ENCODE measurements around the gene TEC. TPM values are rescaled to one million over a fixed set of nuclear protein-coding genes. Genes with fewer than 3 reads are reported as not detected.

TEC gene
- total and polyA plus RNA-seq, 9 of the 15 experiments (the other 6 are each of a cell fraction or from before 2014, with no cell fraction given) = 5.3 to 14.7 (median 8.8) TPM

- no peak for ATAC-seq
- Histone ChIP-seq H3K36me3 (ENCODE audit: control insufficient read depth, insufficient read depth, low read length) (peaks cover 10% of the 10 kb centered on the region), H3K4me1 (replicated peaks in 1 of 2; ENCODE audit: control insufficient read depth in 2 of 2, insufficient read depth in 2 of 2, low read length in 2 of 2) (peaks cover 0 to 17% of the 10 kb centered on the region in 2 experiments; a peak in 2 of 5 replicates), H3K9me1 (ENCODE audit: control insufficient read depth, insufficient read depth, low read length) (peaks cover 3% of the 10 kb centered on the region), H3K4me3 (no peak overlapping the region), H3K9ac (ENCODE audit: insufficient read depth in 1 of 2, low read depth in 2 of 2, low read length in 2 of 2) (no peak overlapping the region), H4K20me1 (replicated peaks; ENCODE audit: control insufficient read depth, insufficient read depth, low read length) (no peaks in the 10 kb centered on the region), H3K9me3 (replicated peaks; ENCODE audit: control insufficient read depth, insufficient read depth, low read depth, low read length) (no peaks in the 10 kb centered on the region), H3K4me2 (ENCODE audit: insufficient read depth, low read length) (no peak overlapping the region), H2AFZ (ENCODE audit: low read depth, low read length) (no peak overlapping the region), H3K79me2 (ENCODE audit: control insufficient read depth, insufficient read depth, low read length) (peaks cover 17% of the 10 kb centered on the region; the same call in 2 of the 3 replicates), H3K27ac (ENCODE audit: extremely low read depth, low read depth, low read length) (no peak overlapping the region), H3K27me3 (ENCODE audit: control insufficient read depth in 2 of 2, insufficient read depth in 2 of 2, low read length in 2 of 2) (no peaks in the 10 kb centered on the region)
- 43% methylated on average over 3 of the region's 3 CpGs for WGBS (ENCODE audit: insufficient coverage, low coverage, missing lambda C conversion rate)
- ChIA-PET POLR2A (interaction anchor here (1.1 kb wide), 2 partner anchors 19 to 23 kb away, joined by 3 read pairs; no protein-coding TSS in a partner anchor), CTCF (ENCODE audit: low intra/inter-chr PET ratio) (no interaction called here)
- in situ Hi-C loops (cut with MboI) = no loop called here
- FAIRE-seq = no peak
- no peak for DNase-seq (ENCODE audit: extremely low read depth in 1 of 4, low spot score in 3 of 4)
- intact Hi-C loops (cut with micrococcal nuclease) = no loop called here
- TF ChIP-seq ZNF175 (CRISPR knock-in tag; IDR thresholded peaks at IDR 0.05; ENCODE audit: low read depth) (no peak), FOSL1 (tag; conservative IDR thresholded peaks at IDR 0.05) (peak; percentile 30; the same call in 1 of the 2 replicates), ZNF24 (IDR thresholded peaks at IDR 0.05) (no peak), MEIS2 (IDR thresholded peaks at IDR 0.05; ENCODE audit: partially characterized antibody) (peak; percentile 42)
- no TSS peak for BruUV-seq (replicated peaks)
Measured at GRCh38 chr4:48223633-48224295, 45.9 kb downstream of the TEC start.

- ATAC-seq = 0 out of 3 replicates have a peak, but pooled peaks have one; percentile 18
- BruUV-seq (replicated peaks) = no TSS peak
- Histone ChIP-seq H3K4me2 (ENCODE audit: insufficient read depth, low read length) (no peak overlapping the region), H3K27ac (ENCODE audit: extremely low read depth, low read depth, low read length) (no peak overlapping the region), H3K4me1 (replicated peaks in 1 of 2; ENCODE audit: control insufficient read depth in 2 of 2, insufficient read depth in 2 of 2, low read length in 2 of 2) (peaks cover 3 to 18% of the 10 kb centered on the region in 2 experiments; a peak in 2 of 5 replicates), H4K20me1 (replicated peaks; ENCODE audit: control insufficient read depth, insufficient read depth, low read length) (no peaks in the 10 kb centered on the region), H3K79me2 (ENCODE audit: control insufficient read depth, insufficient read depth, low read length) (peaks cover 14% of the 10 kb centered on the region; the same call in 2 of the 3 replicates), H2AFZ (ENCODE audit: low read depth, low read length) (no peak overlapping the region), H3K9me3 (replicated peaks; ENCODE audit: control insufficient read depth, insufficient read depth, low read depth, low read length) (no peaks in the 10 kb centered on the region), H3K27me3 (ENCODE audit: control insufficient read depth in 2 of 2, insufficient read depth in 2 of 2, low read length in 2 of 2) (no peaks in the 10 kb centered on the region), H3K4me3 (no peak overlapping the region), H3K36me3 (ENCODE audit: control insufficient read depth, insufficient read depth, low read length) (peaks cover 8% of the 10 kb centered on the region), H3K9ac (ENCODE audit: insufficient read depth in 1 of 2, low read depth in 2 of 2, low read length in 2 of 2) (no peak overlapping the region), H3K9me1 (ENCODE audit: control insufficient read depth, insufficient read depth, low read length) (peaks cover 3% of the 10 kb centered on the region)
- no peak for DNase-seq (ENCODE audit: extremely low read depth in 1 of 4, low spot score in 3 of 4)
- 63% methylated on average over 2 of the region's 2 CpGs for WGBS (ENCODE audit: insufficient coverage, low coverage, missing lambda C conversion rate)
- FAIRE-seq = peak; percentile 37
- in situ Hi-C loops (cut with MboI) (no loop called here), intact Hi-C loops (cut with micrococcal nuclease) (no loop called here)
- ChIA-PET CTCF (ENCODE audit: low intra/inter-chr PET ratio) (no interaction called here), POLR2A (interaction anchor here (0.7 to 1.4 kb wide), 3 partner anchors 15 to 75 kb away, joined by 3 to 4 read pairs (median 3); no protein-coding TSS in a partner anchor)
- TF ChIP-seq ZNF224 (CRISPR knock-in tag; IDR thresholded peaks at IDR 0.05) (no peak), TBP (optimal IDR thresholded peaks at IDR 0.05; ENCODE audit: low read depth, low read length) (no peak)
Measured at GRCh38 chr4:48222491-48222890, 47.1 kb downstream of the TEC start.

All from K562 (cell line).